Measurements from ENCODE around the gene GAN.
"Not testable (repeated sequence)": the region's sequence is repeated elsewhere in the genome, so short reads cannot be mapped to it uniquely, and the experiment has no call there.

GAN gene

DNA sequence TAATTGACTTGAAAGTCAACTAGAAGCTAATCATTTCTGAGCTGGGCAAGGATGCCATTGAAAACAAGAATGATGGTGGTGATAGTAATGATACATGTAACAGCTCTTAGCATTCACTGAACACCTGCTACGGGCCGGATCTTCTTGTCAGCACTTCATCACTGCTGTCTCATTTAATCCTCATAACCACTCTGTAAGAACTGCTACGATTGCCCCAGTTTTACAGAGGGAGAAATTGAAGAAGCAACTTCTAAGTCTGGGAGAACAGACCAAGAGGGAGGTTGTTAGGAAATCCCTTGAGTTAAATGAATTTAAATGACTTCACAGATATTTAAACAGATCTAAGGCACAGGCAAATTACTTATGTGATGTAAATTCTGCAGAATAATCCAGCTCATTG lies 7.0 kb upstream of the GAN start:
- DNase-seq, result no peak

- DNase-seq, result no peak
Measured at GRCh38 chr16:81310045-81310644, 4.6 kb upstream of the GAN start.

DNA sequence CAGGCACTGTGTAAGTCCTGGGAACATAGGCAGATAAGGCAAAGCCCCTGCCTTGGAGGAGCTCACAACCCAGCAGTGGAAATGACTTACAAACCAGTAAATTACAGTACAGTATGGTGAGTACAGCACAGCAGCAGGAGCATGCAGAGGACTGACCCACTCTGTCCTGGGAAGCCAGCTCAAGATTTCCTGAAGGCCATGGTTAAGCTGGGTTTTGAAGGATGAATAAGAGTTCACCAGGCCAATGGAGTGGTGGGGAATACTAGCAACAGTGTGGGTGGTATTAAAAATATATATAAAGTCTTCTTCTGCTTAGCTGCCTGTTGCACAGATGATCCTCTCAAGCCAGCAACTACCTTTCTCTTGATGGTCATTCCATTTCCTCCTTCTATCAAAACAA lies 3.0 kb upstream of the GAN start:
- no peak for DNase-seq

- DNase-seq, result peak in 1 of 51 donors; percentile 55
Measured at GRCh38 chr16:81313701-81314602, 810 bp upstream of the GAN start.

DNA sequence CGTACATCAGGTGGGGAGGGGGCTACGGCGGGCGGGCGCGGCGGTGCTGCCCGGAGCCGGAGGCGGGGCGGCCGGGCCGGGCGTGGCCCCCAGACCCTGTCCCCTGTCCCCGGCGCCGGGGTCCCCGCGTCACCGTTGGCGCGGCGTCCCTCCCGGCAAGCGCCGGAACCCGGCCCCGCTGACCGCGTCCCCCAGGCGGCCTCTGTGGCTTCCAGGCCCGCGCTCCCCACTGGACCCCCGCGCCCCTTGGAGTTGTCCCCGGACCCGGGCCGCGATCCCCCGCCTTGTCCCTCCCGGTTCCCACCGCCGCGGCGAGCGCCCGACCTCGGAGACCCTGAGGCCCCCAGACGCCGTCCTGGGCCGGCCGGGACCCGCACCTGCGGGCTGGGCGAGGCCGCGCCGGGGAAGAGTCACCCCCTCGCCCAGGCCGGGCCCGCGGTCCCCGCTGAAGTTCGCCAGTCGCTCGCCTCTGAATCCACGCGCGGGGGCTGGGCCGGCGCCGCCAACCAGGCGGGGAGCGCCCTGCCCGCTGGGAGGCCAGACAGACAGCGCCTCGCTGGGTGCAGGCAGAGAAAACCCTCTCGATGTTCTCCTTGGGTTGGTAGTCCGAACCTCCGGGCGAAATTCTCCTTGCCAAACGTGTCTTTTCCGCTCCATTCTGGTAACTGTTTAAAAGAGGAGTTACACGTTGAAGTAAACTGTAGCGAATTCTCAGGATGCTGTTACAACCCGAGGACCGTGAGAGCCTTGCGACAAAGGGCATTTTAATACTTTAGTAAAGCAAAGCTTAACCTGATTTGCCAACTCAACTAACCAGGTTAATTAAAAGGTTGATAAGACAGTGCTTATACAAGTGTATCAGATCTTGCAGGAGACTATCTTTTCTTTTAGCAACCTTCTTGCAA lies 761 bp downstream of the GAN start:
- DNase-seq, result peak in 32 of 51 donors; percentile 4 to 55 (median 29)

DNA sequence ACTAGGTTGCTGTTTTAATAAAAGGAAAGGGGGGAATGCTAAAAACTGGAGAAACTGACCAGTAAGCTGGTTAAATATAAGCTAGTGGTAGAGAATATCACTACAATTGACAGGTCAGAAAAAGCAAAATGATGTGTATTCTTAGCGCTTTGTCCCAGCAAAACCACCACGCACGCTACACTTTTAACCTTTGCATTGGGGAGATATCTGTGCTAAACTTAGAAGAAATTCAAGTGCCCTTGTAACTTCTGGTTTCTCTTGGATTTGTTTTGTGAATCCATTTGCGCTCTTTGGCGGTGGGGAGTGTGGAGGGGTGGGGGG lies 1.4 kb downstream of the GAN start:
- no peak for DNase-seq

DNA sequence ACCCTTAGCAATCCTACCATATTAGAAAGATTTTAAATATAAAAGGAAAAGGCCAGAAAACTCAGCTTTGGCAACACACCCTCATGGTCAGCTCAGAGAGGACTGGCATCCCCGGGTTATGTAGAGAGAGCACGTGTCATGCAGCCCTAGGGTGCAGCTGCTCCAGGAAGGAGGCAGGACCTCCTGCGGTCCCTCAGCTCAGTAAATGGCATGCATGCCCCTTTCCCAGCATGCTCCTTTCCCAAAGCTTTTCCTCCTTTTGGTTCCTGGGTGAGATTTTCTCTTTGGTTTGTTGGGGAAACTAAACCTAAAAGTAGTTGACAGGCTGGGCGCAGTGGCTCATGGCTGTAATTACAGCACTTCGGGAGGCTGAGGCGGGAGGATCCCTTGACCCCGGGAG lies 3.9 kb downstream of the GAN start:
- DNase-seq, result no peak

DNA sequence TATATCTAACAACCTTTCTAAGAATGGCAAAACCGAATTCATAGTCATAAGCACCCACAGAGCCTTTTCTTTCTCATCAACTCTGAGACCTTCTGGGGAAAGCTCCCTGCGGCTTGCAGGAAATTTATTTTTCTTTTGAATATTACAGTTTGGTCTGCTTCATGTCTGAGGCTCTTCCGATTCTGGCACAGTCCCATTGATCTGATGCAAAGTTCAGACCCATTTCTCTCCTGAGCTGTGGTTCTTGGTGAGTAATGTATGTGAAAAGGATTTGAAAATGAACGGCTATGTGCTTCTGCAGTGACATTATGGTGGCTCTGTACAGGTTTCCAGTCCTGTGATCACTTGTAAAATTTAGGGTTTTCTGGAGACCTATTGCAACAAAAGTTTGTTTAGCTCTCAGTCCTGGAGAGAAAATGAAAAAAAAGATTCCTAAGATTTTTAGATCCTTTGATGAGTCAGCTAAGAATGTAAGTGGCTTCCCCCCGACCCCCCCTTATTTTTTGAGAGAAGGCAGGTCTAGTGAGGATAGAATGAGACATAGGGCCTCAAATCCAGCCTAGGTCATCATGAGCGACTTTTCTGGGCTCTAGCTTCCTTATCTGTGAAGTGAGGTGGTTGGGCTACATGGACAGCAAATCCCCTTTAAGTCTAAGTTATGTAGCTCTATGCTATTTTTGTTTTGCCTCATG lies 4.6 kb downstream of the GAN start:
- no peak for DNase-seq

DNA sequence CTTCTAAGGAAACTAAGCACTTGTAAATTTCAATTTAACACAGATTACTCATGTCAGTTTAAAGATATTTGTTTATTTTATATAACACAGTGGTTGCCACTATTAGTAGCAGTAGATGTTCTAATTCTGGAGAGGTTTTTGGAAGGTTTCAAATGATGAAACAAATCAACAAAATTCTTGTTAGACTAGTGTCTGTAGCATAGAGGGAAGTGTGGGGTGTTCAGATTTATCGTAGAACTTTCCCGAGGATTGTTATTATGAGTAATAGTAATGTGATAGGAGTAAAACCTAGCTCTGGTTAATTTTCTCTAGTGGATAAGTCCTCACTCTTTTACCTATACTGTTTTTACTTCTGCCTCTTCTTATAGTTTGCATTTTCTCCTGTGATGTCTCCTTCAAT lies 6.3 kb downstream of the GAN start:
- DNase-seq, result no peak

DNA sequence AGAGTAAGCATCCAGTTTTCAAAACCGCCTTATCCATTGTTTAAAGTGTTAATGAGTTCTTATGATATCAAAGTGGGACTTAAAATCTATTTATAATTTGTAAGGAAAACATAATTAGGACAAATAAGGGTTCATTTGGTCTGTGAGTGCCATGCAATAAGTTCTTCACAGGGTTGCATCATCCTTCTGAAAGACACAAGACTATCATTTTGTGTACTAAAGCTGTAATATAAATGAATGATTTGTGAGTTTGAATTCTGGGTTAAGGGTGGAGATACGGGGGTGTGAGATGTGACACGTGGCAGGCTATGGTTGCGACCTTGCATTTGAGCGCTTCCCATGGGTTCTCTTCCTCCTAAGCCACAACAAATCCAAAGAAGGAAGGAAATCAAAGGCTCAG lies 6.8 kb downstream of the GAN start:
- no peak for DNase-seq

- DNase-seq, result peak in 1 of 51 donors; percentile 12
Measured at GRCh38 chr16:81324808-81325207, 10.0 kb downstream of the GAN start.

DNA sequence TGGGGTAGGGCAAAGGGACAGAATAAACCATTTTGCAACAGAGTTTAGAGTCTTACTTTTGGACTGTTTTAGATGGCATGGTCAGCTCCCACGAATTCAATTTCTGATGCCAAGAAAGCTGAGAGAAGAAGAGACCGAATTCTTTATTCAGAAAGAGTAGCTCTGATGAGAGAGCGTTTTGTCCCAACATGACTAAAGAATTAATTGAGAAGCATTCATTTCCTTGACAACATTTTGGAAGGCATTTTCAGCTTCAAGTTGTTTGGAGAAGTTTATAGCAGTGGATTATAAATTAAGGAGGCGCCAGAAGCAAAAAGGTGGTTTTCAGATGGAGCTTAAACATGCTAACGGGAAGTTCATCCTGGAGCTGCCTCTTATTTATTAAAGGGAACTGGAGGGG lies 12.2 kb downstream of the GAN start:
- DNase-seq, result peak in 1 of 51 donors; percentile 41

GRCh38 chr16:81327447-81328196 lies 12.9 kb downstream of the GAN start:
- no peak for DNase-seq

GRCh38 chr16:81329947-81330346 lies 15.2 kb downstream of the GAN start:
- DNase-seq, result no peak

- DNase-seq, result no peak
Measured at GRCh38 chr16:81333356-81333755, 18.6 kb downstream of the GAN start.

GRCh38 chr16:81335669-81336068 lies 20.9 kb downstream of the GAN start:
- no peak for DNase-seq

DNA sequence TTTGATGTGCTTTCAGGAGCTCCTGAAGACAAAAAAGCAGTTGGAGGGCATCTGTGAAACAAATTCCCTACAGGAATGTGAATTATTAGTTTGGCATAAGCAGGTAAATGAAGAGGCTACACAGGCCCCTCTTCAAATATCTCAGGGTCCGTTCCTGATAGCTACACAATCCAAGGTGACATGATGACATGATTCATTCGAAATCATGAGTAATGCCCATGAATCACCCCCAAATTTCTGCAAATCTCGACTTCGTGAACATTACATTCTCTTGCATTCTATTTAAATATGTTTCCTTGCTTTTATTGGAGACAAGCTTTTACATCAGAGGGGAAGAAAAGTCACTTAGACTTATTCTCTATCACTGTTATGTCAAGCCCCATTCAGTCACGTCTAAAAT lies 22.3 kb downstream of the GAN start:
- DNase-seq, result no peak

DNA sequence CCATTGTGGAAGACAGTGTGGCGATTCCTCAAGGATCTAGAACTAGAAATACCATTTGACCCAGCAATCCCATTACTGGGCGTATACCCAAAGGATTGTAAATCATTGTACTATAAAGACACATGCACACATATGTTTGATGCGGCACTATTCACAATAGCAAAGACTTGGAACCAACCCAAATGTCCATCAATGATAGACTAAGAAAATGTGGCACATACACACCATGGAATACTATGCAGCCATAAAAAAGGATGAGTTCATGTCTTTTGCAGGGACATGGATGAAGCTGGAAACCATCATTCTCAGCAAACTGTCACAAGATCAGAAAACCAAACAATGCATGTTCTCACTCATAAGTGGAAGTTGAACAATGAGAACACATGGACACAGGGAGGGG lies 30.4 kb downstream of the GAN start:
- not testable (repeated sequence) for DNase-seq

- no peak for DNase-seq
Measured at GRCh38 chr16:81347425-81347824, 32.7 kb downstream of the GAN start.

GRCh38 chr16:81349608-81350305 lies 35.0 kb downstream of the GAN start:
- no peak for DNase-seq

Measured in hypothalamus (tissue), 51 donors.